Activated T-helper 1 cell treated with anti-CD3 and anti-CD28 coated beads, Interleukin-12 subunit alpha, Interleukin-12 subunit beta, Interleukin-2, Interleukin-4 antibody, amounts not matched to agents 30 ng/mL and 10 ng/mL and 1 ng/mL, durations not matched to agents 14 hours and 24 hours and 36 hours (primary cell): ENCODE data around the gene TNFRSF19. TPM values are rescaled to one million over a fixed set of nuclear protein-coding genes. Genes with fewer than 3 reads are reported as not detected.

Source experiments
- DNase-seq: peaks from one replicate; pipeline ENCODE4 v3.0.0; 2021; ENCODE audit warnings: low spot score
- H3K27ac Mint-ChIP-seq: one replicate; pipeline ENCODE4 v1.8.0; 2021; ENCODE audit warnings: mild to moderate bottlenecking, mixed read lengths
- H3K27me3 Mint-ChIP-seq: one replicate; pipeline ENCODE4 v1.8.0; 2022; ENCODE audit warnings: mild to moderate bottlenecking, moderate library complexity, mixed read lengths; ENCODE audit not compliant: insufficient read depth
- H3K36me3 Mint-ChIP-seq: one replicate; pipeline ENCODE4 v1.8.0; 2021; ENCODE audit warnings: low read depth, mixed read lengths
- H3K4me1 Mint-ChIP-seq: one replicate; pipeline ENCODE4 v1.8.0; 2021; ENCODE audit warnings: low read depth, mixed read lengths
- H3K4me3 Mint-ChIP-seq: one replicate; pipeline ENCODE4 v1.8.0; 2021; ENCODE audit warnings: mild to moderate bottlenecking, moderate library complexity, mixed read lengths
- H3K9me3 Mint-ChIP-seq: one replicate; pipeline ENCODE4 v1.8.0; 2021; ENCODE audit warnings: mixed read lengths
- intact Hi-C: fragments of 100-400 bp; cut with micrococcal nuclease; formaldehyde crosslinking; loops from one replicate; pipeline ENCODE4 v1.15.1; 2024
- total RNA-seq: library from RNA; stranded (reverse); gene quantifications from 2 replicates; pipeline ENCODE4 v1.2.3, GENCODE V29; 2022

The TNFRSF19 gene
- total RNA-seq, 1 donor from 2014 or later: not detected

- Mint-ChIP-seq H3K36me3 (peaks cover 2% of the 10 kb centered on the region), H3K9me3 (no peaks in the 10 kb centered on the region), H3K4me3 (no peak overlapping the region), H3K27ac (no peak overlapping the region), H3K4me1 (peaks cover 11% of the 10 kb centered on the region), H3K27me3 (peaks cover 4% of the 10 kb centered on the region)
- intact Hi-C loops: no loop called here
- DNase-seq: no peak
These were observed 129.1 kb downstream of the TNFRSF19 start for GRCh38 chr13:23699271-23699670.

GRCh38 chr13:23701186-23701585 lies 131.0 kb downstream of the TNFRSF19 start:
- no peak for DNase-seq
- intact Hi-C loops: no loop called here
- H3K27me3 Mint-ChIP-seq: peaks cover 6% of the 10 kb centered on the region
- H3K4me1 Mint-ChIP-seq: peaks cover 5% of the 10 kb centered on the region
- H3K27ac Mint-ChIP-seq: no peak overlapping the region
- H3K36me3 Mint-ChIP-seq: no peaks in the 10 kb centered on the region
- H3K4me3 Mint-ChIP-seq: no peak overlapping the region
- H3K9me3 Mint-ChIP-seq: no peaks in the 10 kb centered on the region

- intact Hi-C loops: no loop called here
- H3K27me3 Mint-ChIP-seq: peaks cover 4% of the 10 kb centered on the region
- H3K4me1 Mint-ChIP-seq: peaks cover under 1% of the 10 kb centered on the region
- no peak for DNase-seq
- H3K27ac Mint-ChIP-seq: no peak overlapping the region
- H3K4me3 Mint-ChIP-seq: no peak overlapping the region
- H3K9me3 Mint-ChIP-seq: no peaks in the 10 kb centered on the region
- H3K36me3 Mint-ChIP-seq: no peaks in the 10 kb centered on the region
These were observed 131.4 kb downstream of the TNFRSF19 start for GRCh38 chr13:23701636-23702035.

- intact Hi-C loops: no loop called here
- Mint-ChIP-seq H3K4me3 (no peak overlapping the region), H3K36me3 (no peaks in the 10 kb centered on the region), H3K9me3 (no peaks in the 10 kb centered on the region), H3K27ac (no peak overlapping the region), H3K27me3 (peaks cover 4% of the 10 kb centered on the region), H3K4me1 (no peaks in the 10 kb centered on the region)
- DNase-seq: no peak
These were observed 133.1 kb downstream of the TNFRSF19 start for GRCh38 chr13:23703246-23703860.

- Mint-ChIP-seq H3K9me3 (no peaks in the 10 kb centered on the region), H3K4me3 (no peak overlapping the region), H3K36me3 (no peaks in the 10 kb centered on the region), H3K27ac (no peak overlapping the region), H3K27me3 (peaks cover 2% of the 10 kb centered on the region), H3K4me1 (no peaks in the 10 kb centered on the region)
- intact Hi-C loops: no loop called here
- DNase-seq: no peak
These were observed 135.4 kb downstream of the TNFRSF19 start for GRCh38 chr13:23705583-23705982.

- Mint-ChIP-seq H3K9me3 (no peaks in the 10 kb centered on the region), H3K27me3 (peaks cover 7% of the 10 kb centered on the region), H3K36me3 (no peaks in the 10 kb centered on the region), H3K27ac (no peak overlapping the region), H3K4me1 (no peaks in the 10 kb centered on the region), H3K4me3 (no peak overlapping the region)
- DNase-seq: no peak
- intact Hi-C loops: no loop called here
These were observed 137.5 kb downstream of the TNFRSF19 start for GRCh38 chr13:23707674-23708073.

- intact Hi-C loops: no loop called here
- H3K27me3 Mint-ChIP-seq: peaks cover 13% of the 10 kb centered on the region
- no peak overlapping the region for H3K4me3 Mint-ChIP-seq
- no peak for DNase-seq
- H3K4me1 Mint-ChIP-seq: no peaks in the 10 kb centered on the region
- H3K9me3 Mint-ChIP-seq: no peaks in the 10 kb centered on the region
- no peak overlapping the region for H3K27ac Mint-ChIP-seq
- H3K36me3 Mint-ChIP-seq: no peaks in the 10 kb centered on the region
These were observed 139.3 kb downstream of the TNFRSF19 start for GRCh38 chr13:23709536-23709935.

GRCh38 chr13:23710366-23710765 lies 140.2 kb downstream of the TNFRSF19 start:
- H3K9me3 Mint-ChIP-seq: no peaks in the 10 kb centered on the region
- DNase-seq: no peak
- intact Hi-C loops: loop anchor here (10.0 kb wide), 1 partner anchor 246 kb away; no protein-coding TSS in a partner anchor
- no peak overlapping the region for H3K27ac Mint-ChIP-seq
- H3K36me3 Mint-ChIP-seq: no peaks in the 10 kb centered on the region
- H3K27me3 Mint-ChIP-seq: peaks cover 15% of the 10 kb centered on the region
- no peaks in the 10 kb centered on the region for H3K4me1 Mint-ChIP-seq
- no peak overlapping the region for H3K4me3 Mint-ChIP-seq

GRCh38 chr13:23711355-23711754 lies 141.1 kb downstream of the TNFRSF19 start:
- Mint-ChIP-seq H3K36me3 (no peaks in the 10 kb centered on the region), H3K27ac (no peak overlapping the region), H3K4me1 (no peaks in the 10 kb centered on the region), H3K27me3 (peaks cover 13% of the 10 kb centered on the region), H3K9me3 (no peaks in the 10 kb centered on the region), H3K4me3 (no peak overlapping the region)
- no peak for DNase-seq
- intact Hi-C loops: loop anchor here (10.0 kb wide), 1 partner anchor 247 kb away; no protein-coding TSS in a partner anchor

- H3K4me3 Mint-ChIP-seq: no peak overlapping the region
- intact Hi-C loops: loop anchor here (5.0 to 10.0 kb wide), 2 partner anchors 158 to 250 kb away; no protein-coding TSS in a partner anchor
- H3K9me3 Mint-ChIP-seq: no peaks in the 10 kb centered on the region
- no peaks in the 10 kb centered on the region for H3K4me1 Mint-ChIP-seq
- H3K27me3 Mint-ChIP-seq: peaks cover 16% of the 10 kb centered on the region
- H3K36me3 Mint-ChIP-seq: no peaks in the 10 kb centered on the region
- H3K27ac Mint-ChIP-seq: no peak overlapping the region
- no peak for DNase-seq
These were observed 144.5 kb downstream of the TNFRSF19 start for GRCh38 chr13:23714672-23715071.

GRCh38 chr13:23715092-23715761 lies 145.0 kb downstream of the TNFRSF19 start:
- intact Hi-C loops: loop anchor here (5.0 to 10.0 kb wide), 2 partner anchors 157 to 250 kb away; no protein-coding TSS in a partner anchor
- Mint-ChIP-seq H3K27ac (no peak overlapping the region), H3K4me1 (no peaks in the 10 kb centered on the region), H3K36me3 (no peaks in the 10 kb centered on the region), H3K27me3 (peaks cover 16% of the 10 kb centered on the region), H3K4me3 (no peak overlapping the region), H3K9me3 (no peaks in the 10 kb centered on the region)
- no peak for DNase-seq

- Mint-ChIP-seq H3K4me1 (no peaks in the 10 kb centered on the region), H3K27me3 (peaks cover 16% of the 10 kb centered on the region), H3K27ac (no peak overlapping the region), H3K36me3 (no peaks in the 10 kb centered on the region), H3K9me3 (no peaks in the 10 kb centered on the region), H3K4me3 (no peak overlapping the region)
- no peak for DNase-seq
- intact Hi-C loops: loop anchor here (5.0 to 10.0 kb wide), 2 partner anchors 157 to 251 kb away; no protein-coding TSS in a partner anchor
These were observed 145.6 kb downstream of the TNFRSF19 start for GRCh38 chr13:23715762-23716235.

GRCh38 chr13:23716401-23716800 lies 146.2 kb downstream of the TNFRSF19 start:
- H3K27me3 Mint-ChIP-seq: peaks cover 16% of the 10 kb centered on the region
- intact Hi-C loops: loop anchor here (5.0 to 10.0 kb wide), 2 partner anchors 156 to 252 kb away; no protein-coding TSS in a partner anchor
- H3K4me3 Mint-ChIP-seq: no peak overlapping the region
- H3K36me3 Mint-ChIP-seq: no peaks in the 10 kb centered on the region
- no peak for DNase-seq
- no peaks in the 10 kb centered on the region for H3K4me1 Mint-ChIP-seq
- no peaks in the 10 kb centered on the region for H3K9me3 Mint-ChIP-seq
- H3K27ac Mint-ChIP-seq: no peak overlapping the region
